GM12801 (cell line): Measurements from ENCODE around the gene ATG2B.

ENCODE experiments used
- CTCF ChIP-seq: IDR thresholded peaks from one replicate; pipeline ENCODE4 v1.5.1; 2011; ENCODE audit warnings: control low read depth; ENCODE audit not compliant: insufficient read length; ENCODE audit errors: extremely low read depth

Gene ATG2B

GRCh38 chr14:96338551-96338950 is 24.6 kb downstream of the ATG2B start:
- TF ChIP-seq CTCF, result no peak

- TF ChIP-seq CTCF, result no peak
Observed at GRCh38 chr14:96324219-96324618, 38.9 kb downstream of the ATG2B start.

GRCh38 chr14:96320605-96321004 is 42.5 kb downstream of the ATG2B start:
- no peak for TF ChIP-seq CTCF

- TF ChIP-seq CTCF, result no peak
Observed at GRCh38 chr14:96318836-96319235, 44.3 kb downstream of the ATG2B start.

- no peak for TF ChIP-seq CTCF
Observed at GRCh38 chr14:96316087-96316486, 47.1 kb downstream of the ATG2B start.

- TF ChIP-seq CTCF, result no peak
Observed at GRCh38 chr14:96310906-96311305, 52.2 kb downstream of the ATG2B start.

GRCh38 chr14:96309896-96310330 is 53.2 kb downstream of the ATG2B start:
- TF ChIP-seq CTCF, result no peak
